ENCODE measurements around the gene NAT8. TPM values are rescaled to one million over a fixed set of nuclear protein-coding genes. Genes with fewer than 3 reads are reported as not detected.
"Not testable (repeated sequence)": the region's sequence is repeated elsewhere in the genome, so short reads cannot be mapped to it uniquely, and the experiment has no call there.

Gene NAT8
- total RNA-seq, 1 experiment from 2014 or later: not detected

- Histone ChIP-seq H3K9me3 (ENCODE audit: control insufficient read depth, insufficient read depth, low read depth, low read length) (no peaks in the 10 kb centered on the region), H3K4me1 (ENCODE audit: control insufficient read depth, insufficient read depth, low read length) (no peaks in the 10 kb centered on the region), H3K27ac (ENCODE audit: low read length) (no peak overlapping the region), H3K27me3 (ENCODE audit: control insufficient read depth, insufficient read depth, low read length) (no peaks in the 10 kb centered on the region; the same call in 1 of the 2 replicates), H3K4me3 (ENCODE audit: low read depth in 2 of 2, low read length in 2 of 2) (no peak overlapping the region), H3K36me3 (ENCODE audit: control insufficient read depth, insufficient read depth, low read length) (no peaks in the 10 kb centered on the region)
- TF ChIP-seq, protein P1, sequence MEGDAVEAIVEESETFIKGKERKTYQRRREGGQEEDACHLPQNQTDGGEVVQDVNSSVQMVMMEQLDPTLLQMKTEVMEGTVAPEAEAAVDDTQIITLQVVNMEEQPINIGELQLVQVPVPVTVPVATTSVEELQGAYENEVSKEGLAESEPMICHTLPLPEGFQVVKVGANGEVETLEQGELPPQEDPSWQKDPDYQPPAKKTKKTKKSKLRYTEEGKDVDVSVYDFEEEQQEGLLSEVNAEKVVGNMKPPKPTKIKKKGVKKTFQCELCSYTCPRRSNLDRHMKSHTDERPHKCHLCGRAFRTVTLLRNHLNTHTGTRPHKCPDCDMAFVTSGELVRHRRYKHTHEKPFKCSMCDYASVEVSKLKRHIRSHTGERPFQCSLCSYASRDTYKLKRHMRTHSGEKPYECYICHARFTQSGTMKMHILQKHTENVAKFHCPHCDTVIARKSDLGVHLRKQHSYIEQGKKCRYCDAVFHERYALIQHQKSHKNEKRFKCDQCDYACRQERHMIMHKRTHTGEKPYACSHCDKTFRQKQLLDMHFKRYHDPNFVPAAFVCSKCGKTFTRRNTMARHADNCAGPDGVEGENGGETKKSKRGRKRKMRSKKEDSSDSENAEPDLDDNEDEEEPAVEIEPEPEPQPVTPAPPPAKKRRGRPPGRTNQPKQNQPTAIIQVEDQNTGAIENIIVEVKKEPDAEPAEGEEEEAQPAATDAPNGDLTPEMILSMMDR (IDR thresholded peaks at IDR 0.05): no peak
- no peak for TF ChIP-seq REST (IDR thresholded peaks at IDR 0.05; ENCODE audit: insufficient read depth in 1 of 2, low read depth in 2 of 2, low read length in 1 of 2)
- no peak for TF ChIP-seq POLR2AphosphoS5 (IDR thresholded peaks at IDR 0.05; ENCODE audit: low read depth, low read length)
- no peak for TF ChIP-seq SIN3A (IDR thresholded peaks at IDR 0.05; ENCODE audit: borderline replicate concordance, insufficient read depth, low read depth, low read length)
- TF ChIP-seq TCF7L2 (IDR thresholded peaks at IDR 0.05; ENCODE audit: low read depth, low read length): no peak
- no TSS peak for BruUV-seq (replicated peaks)
- intact Hi-C loops (cut with micrococcal nuclease; ENCODE audit: unreplicated experiment): no loop called here
- ATAC-seq (no peak; the same call in 1 of the 2 replicates), DNase-seq (ENCODE audit: low read depth, low spot score) (no peak)
- ChIA-PET POLR2A (no interaction called here), CTCF (no interaction called here)
- in situ Hi-C loops (cut with HindIII; ENCODE audit: low pct_unique_long_range_greater_than_20kb, low sequenced_read_pairs): no loop called here
These were observed 43.7 kb upstream of the NAT8 start for GRCh38 chr2:73685764-73686438.

GRCh38 chr2:73684905-73685304 lies 42.7 kb upstream of the NAT8 start:
- H3K36me3 ChIP-seq (ENCODE audit: control insufficient read depth, insufficient read depth, low read length); H3K4me3 ChIP-seq (ENCODE audit: low read depth in 2 of 2, low read length in 2 of 2); H3K4me1 ChIP-seq (ENCODE audit: control insufficient read depth, insufficient read depth, low read length); BruUV-seq (replicated peaks); intact Hi-C loops (cut with micrococcal nuclease; ENCODE audit: unreplicated experiment); H3K27ac ChIP-seq (ENCODE audit: low read length); H3K9me3 ChIP-seq (ENCODE audit: control insufficient read depth, insufficient read depth, low read depth, low read length); H3K27me3 ChIP-seq (ENCODE audit: control insufficient read depth, insufficient read depth, low read length); CTCF ChIA-PET; POLR2A ChIA-PET; DNase-seq (ENCODE audit: low read depth, low spot score); in situ Hi-C loops (cut with HindIII; ENCODE audit: low pct_unique_long_range_greater_than_20kb, low sequenced_read_pairs): not testable (repeated sequence)
- peak; percentile 73; the same call in 1 of the 2 replicates for ATAC-seq
- TF ChIP-seq, protein P1 (IDR thresholded peaks at IDR 0.05): peak; percentile 33

DNA sequence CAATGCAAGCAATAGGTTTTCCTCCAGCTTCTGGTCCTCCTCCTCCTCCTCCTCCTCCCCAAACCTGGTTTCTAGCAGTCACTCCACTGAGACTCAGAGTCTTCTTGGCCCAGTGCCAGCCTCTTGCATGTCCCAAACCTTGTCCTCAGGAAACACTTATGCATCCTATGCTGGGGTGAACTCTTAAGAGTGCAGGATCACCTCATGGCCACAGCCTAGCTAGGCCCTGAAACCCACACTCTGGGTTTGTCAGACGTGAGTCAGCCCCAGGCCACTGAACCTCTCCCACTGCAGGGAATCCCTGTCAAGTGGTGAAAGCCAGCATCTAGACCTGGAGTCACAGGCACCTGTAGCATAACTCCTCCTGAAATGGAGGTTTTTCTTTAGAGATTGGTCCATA lies 42.1 kb upstream of the NAT8 start:
- intact Hi-C loops (cut with micrococcal nuclease; ENCODE audit: unreplicated experiment); ATAC-seq; H3K4me3 ChIP-seq (ENCODE audit: low read depth in 2 of 2, low read length in 2 of 2); H3K4me1 ChIP-seq (ENCODE audit: control insufficient read depth, insufficient read depth, low read length); in situ Hi-C loops (cut with HindIII; ENCODE audit: low pct_unique_long_range_greater_than_20kb, low sequenced_read_pairs); POLR2A ChIA-PET; H3K27ac ChIP-seq (ENCODE audit: low read length); CTCF ChIA-PET; H3K9me3 ChIP-seq (ENCODE audit: control insufficient read depth, insufficient read depth, low read depth, low read length); DNase-seq (ENCODE audit: low read depth, low spot score); H3K27me3 ChIP-seq (ENCODE audit: control insufficient read depth, insufficient read depth, low read length); BruUV-seq (replicated peaks); H3K36me3 ChIP-seq (ENCODE audit: control insufficient read depth, insufficient read depth, low read length): not testable (repeated sequence)
